Mesenchymal stem cell (in vitro differentiated cells and primary cell): Measurements from ENCODE around the gene AQP9. TPM values are rescaled to one million over a fixed set of nuclear protein-coding genes. Genes with fewer than 3 reads are reported as not detected.

Experiments
- DNase-seq: peaks from one replicate; pipeline ENCODE4 v3.0.0-alpha.2; 2013
- H2AFZ ChIP-seq: one replicate; pipeline ENCODE4 v1.6.1; 2013; ENCODE audit warnings: low read depth, mild to moderate bottlenecking, control low read depth, inconsistent platforms, low read length, moderate library complexity
- H2AK5ac ChIP-seq: 2 replicates; pipeline ENCODE4 v1.6.1; 2013; ENCODE audit warnings: low read length, moderate library complexity, mild to moderate bottlenecking, inconsistent platforms; ENCODE audit not compliant: severe bottlenecking
- H2BK120ac ChIP-seq: one replicate; pipeline ENCODE4 v1.6.1; 2013; ENCODE audit warnings: low read depth, mild to moderate bottlenecking, inconsistent platforms, low read length, moderate library complexity
- H2BK12ac ChIP-seq, 2 experiments: one replicate each; pipeline ENCODE4 v1.6.1; 2013; ENCODE audit warnings: inconsistent platforms in 2 of 2, low read length in 2 of 2, mild to moderate bottlenecking in 2 of 2, moderate library complexity in 2 of 2, control low read depth in 1 of 2
- H2BK15ac ChIP-seq: one replicate; pipeline ENCODE4 v1.6.1; 2013; ENCODE audit warnings: mild to moderate bottlenecking, low read depth, inconsistent platforms; ENCODE audit not compliant: poor library complexity, severe bottlenecking
- H2BK5ac ChIP-seq: 2 replicates; pipeline ENCODE4 v1.6.1; 2013; ENCODE audit warnings: low read depth, mild to moderate bottlenecking, low read length, control low read depth, inconsistent platforms; ENCODE audit not compliant: poor library complexity, severe bottlenecking
- H3K14ac ChIP-seq, 2 experiments: one replicate each; pipeline ENCODE4 v1.6.1; 2013; ENCODE audit warnings: inconsistent platforms in 2 of 2, low read length in 2 of 2, control low read depth in 1 of 2, mild to moderate bottlenecking in 1 of 2, moderate library complexity in 1 of 2
- H3K18ac ChIP-seq, 2 experiments: one replicate each; pipeline ENCODE4 v1.6.1; 2013; ENCODE audit warnings: inconsistent platforms in 2 of 2, low read length in 2 of 2, control low read depth in 1 of 2, low read depth in 1 of 2, mild to moderate bottlenecking in 1 of 2
- H3K23ac ChIP-seq, 2 experiments: one replicate each; pipeline ENCODE4 v1.6.1; 2013; ENCODE audit warnings: inconsistent platforms in 2 of 2, low read length in 2 of 2, mild to moderate bottlenecking in 2 of 2, moderate library complexity in 2 of 2, control low read depth in 1 of 2
- H3K27ac ChIP-seq: 2 replicates; pipeline ENCODE4 v1.5.1; 2013; ENCODE audit warnings: mild to moderate bottlenecking, moderate library complexity, low read length, control low read depth, inconsistent platforms; ENCODE audit not compliant: poor library complexity, severe bottlenecking
- H3K27me3 ChIP-seq, 2 experiments: 2 replicates each; pipeline versions ENCODE4 v1.6.1 to v1.7.0; 2013; ENCODE audit warnings: low read length in 2 of 2, mild to moderate bottlenecking in 2 of 2, moderate library complexity in 2 of 2, control low read depth in 1 of 2, inconsistent platforms in 1 of 2; ENCODE audit not compliant: control insufficient read depth in 1 of 2, insufficient read depth in 1 of 2
- H3K36me3 ChIP-seq, 2 experiments: 2 replicates each; pipeline versions ENCODE4 v1.6.1 to v1.7.0; 2013; ENCODE audit warnings: low read length in 2 of 2, control low read depth in 1 of 2, inconsistent platforms in 1 of 2, low read depth in 1 of 2, mild to moderate bottlenecking in 1 of 2; ENCODE audit not compliant: insufficient read depth in 2 of 2, control insufficient read depth in 1 of 2
- H3K4ac ChIP-seq, 2 experiments: one replicate each; pipeline ENCODE4 v1.6.1; 2013; ENCODE audit warnings: inconsistent platforms in 2 of 2, low read length in 2 of 2, mild to moderate bottlenecking in 2 of 2, moderate library complexity in 2 of 2, control low read depth in 1 of 2, low read depth in 1 of 2
- H3K4me1 ChIP-seq: 2 replicates; pipeline ENCODE4 v1.6.1; 2013; ENCODE audit warnings: low read depth, low read length, control low read depth; ENCODE audit not compliant: control insufficient read depth, insufficient read depth
- H3K4me2 ChIP-seq: 2 replicates; pipeline ENCODE4 v1.6.1; 2013; ENCODE audit warnings: low read length, mild to moderate bottlenecking, inconsistent platforms; ENCODE audit not compliant: poor library complexity, severe bottlenecking
- H3K4me3 ChIP-seq, 2 experiments: 2 replicates each; pipeline versions ENCODE4 v1.5.1 to v1.7.0; 2013; ENCODE audit warnings: low read length in 2 of 2, mild to moderate bottlenecking in 2 of 2, control low read depth in 1 of 2, low read depth in 1 of 2; ENCODE audit not compliant: insufficient read depth in 1 of 2
- H3K79me1 ChIP-seq: replicated peaks from 2 replicates; pipeline ENCODE4 v1.6.1; 2013; ENCODE audit warnings: mild to moderate bottlenecking, control low read depth, low read length, inconsistent platforms; ENCODE audit not compliant: poor library complexity, severe bottlenecking
- H3K9ac ChIP-seq: 2 replicates; pipeline ENCODE4 v1.7.0; 2013; ENCODE audit warnings: mild to moderate bottlenecking, low read length, moderate library complexity
- H3K9me3 ChIP-seq: 2 replicates; pipeline ENCODE4 v1.7.0; 2013; ENCODE audit warnings: mild to moderate bottlenecking, low read length; ENCODE audit not compliant: control insufficient read depth
- H4K8ac ChIP-seq: one replicate; pipeline ENCODE4 v1.6.1; 2013; ENCODE audit warnings: inconsistent platforms, mild to moderate bottlenecking, low read length, moderate library complexity
- H4K91ac ChIP-seq: one replicate; pipeline ENCODE4 v1.6.1; 2013; ENCODE audit warnings: mild to moderate bottlenecking, low read length, inconsistent platforms
- WGBS: methylation state at CpG from one replicate; pipeline ENCODE4 v1.1.7; 2013; ENCODE audit warnings: mixed read lengths; 5-methylcytosine and 5-hydroxymethylcytosine counted together
- small RNA-seq: library from polyadenylated mRNA; stranded (forward); fragments of <200 nt; extraction: miRNeasy Mini kit (QIAGEN cat#:217004); gene quantifications from one replicate; pipeline ENCODE3, GENCODE V24; 2013; ENCODE audit warnings: low read depth

Gene AQP9

DNA sequence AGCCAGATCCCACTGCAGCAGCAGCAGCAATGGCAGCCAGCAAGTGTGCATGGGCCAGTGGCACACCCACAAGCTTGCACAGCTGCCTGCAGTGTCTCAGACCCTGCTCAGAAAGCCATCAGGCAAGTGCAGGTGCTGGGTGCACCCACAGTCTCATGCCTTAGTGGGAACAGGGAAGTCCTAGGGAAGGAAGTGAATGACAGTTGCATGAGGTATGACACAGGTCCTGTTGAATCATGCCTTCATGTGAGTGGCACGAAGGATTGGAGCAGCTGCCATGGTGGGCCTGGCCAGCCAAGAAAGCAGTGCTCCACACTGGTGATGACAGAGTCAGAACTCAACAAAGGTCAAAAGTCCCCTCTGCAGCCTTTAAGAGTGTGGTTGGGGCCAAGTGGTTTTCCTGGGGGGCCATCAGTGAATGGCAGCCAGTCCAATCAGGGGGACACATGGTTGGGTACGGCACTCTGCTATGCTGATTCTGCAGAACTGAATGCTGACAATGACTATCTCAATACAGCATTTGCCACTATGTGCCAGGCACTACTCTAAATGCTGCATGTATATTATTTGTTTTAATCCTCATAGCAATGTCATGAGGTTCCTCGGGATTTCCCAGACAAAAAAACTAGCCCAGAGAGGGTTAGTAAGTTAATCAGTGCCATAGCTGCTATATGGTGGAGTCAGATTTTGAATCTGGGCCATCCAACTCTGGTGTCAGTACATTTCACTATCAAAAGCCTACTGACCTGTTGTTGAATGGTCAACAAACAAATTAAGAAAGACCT lies 94.3 kb downstream of the AQP9 start:
- Histone ChIP-seq H3K14ac (peak overlapping the region in 1 of 2 experiments; percentile 36), H3K4ac (no peak overlapping the region), H4K91ac (no peak overlapping the region), H3K27ac (no peak overlapping the region), H3K79me1 (no peaks in the 10 kb centered on the region), H3K23ac (no peak overlapping the region), H2AFZ (no peak overlapping the region), H2BK15ac (no peak overlapping the region), H2BK120ac (no peak overlapping the region), H3K9me3 (no peaks in the 10 kb centered on the region), H3K4me1 (peaks cover 15% of the 10 kb centered on the region), H3K4me3 (no peak overlapping the region), H3K4me2 (no peak overlapping the region), H2AK5ac (no peak overlapping the region), H2BK12ac (no peak overlapping the region), H3K9ac (no peak overlapping the region), H3K27me3 (no peaks in the 10 kb centered on the region), H3K36me3 (no peaks in the 10 kb centered on the region), H3K18ac (no peak overlapping the region), H4K8ac (no peak overlapping the region), H2BK5ac (no peak overlapping the region)
- WGBS, result 93% methylated on average over 3 of the region's 3 CpGs
- DNase-seq, result no peak

DNA sequence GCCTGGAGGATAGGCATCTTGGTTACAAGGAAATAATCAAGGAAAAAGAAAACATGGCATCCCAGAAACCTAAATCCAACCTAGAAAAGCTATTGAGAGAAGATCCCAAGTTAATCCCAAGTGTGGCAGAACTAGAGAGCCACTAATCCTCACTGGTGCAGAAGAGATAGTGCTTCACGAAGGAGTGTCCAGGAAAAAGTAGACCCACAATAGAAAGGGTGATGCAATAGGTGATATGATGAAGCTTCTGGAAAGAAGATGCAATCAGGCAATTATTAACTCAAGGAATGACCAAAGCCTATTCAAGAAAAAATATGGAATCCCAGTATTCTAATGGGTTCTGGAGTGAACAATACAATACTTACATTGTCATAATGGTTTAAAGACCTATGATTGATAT lies 95.2 kb downstream of the AQP9 start:
- no peak overlapping the region for H3K14ac ChIP-seq
- H4K8ac ChIP-seq, result no peak overlapping the region
- H3K27ac ChIP-seq, result no peak overlapping the region
- no peak overlapping the region for H3K23ac ChIP-seq
- H2BK12ac ChIP-seq, result no peak overlapping the region
- no peak overlapping the region for H3K4ac ChIP-seq
- no peak overlapping the region for H2BK5ac ChIP-seq
- no peaks in the 10 kb centered on the region for H3K36me3 ChIP-seq
- WGBS, result 78% methylated on average over 1 of the region's 1 CpG
- H3K4me2 ChIP-seq, result no peak overlapping the region
- no peak for DNase-seq
- no peak overlapping the region for H2AFZ ChIP-seq
- H3K9me3 ChIP-seq, result no peaks in the 10 kb centered on the region
- no peak overlapping the region for H3K4me3 ChIP-seq
- H2AK5ac ChIP-seq, result no peak overlapping the region
- peaks cover 13% of the 10 kb centered on the region for H3K4me1 ChIP-seq
- H2BK15ac ChIP-seq, result no peak overlapping the region
- no peak overlapping the region for H3K9ac ChIP-seq
- H3K79me1 ChIP-seq, result no peaks in the 10 kb centered on the region
- H3K27me3 ChIP-seq, result no peaks in the 10 kb centered on the region
- H2BK120ac ChIP-seq, result no peak overlapping the region
- H3K18ac ChIP-seq, result no peak overlapping the region
- H4K91ac ChIP-seq, result no peak overlapping the region

Small RNAs within 50 kb of the gene (small RNA-seq; reads per million reads assigned to genes)
- gene MTCO3P23, result not detected
